Esophagus squamous epithelium (tissue), 4 donors: ENCODE results near the gene RPL6.

Source experiments
- CTCF ChIP-seq, 6 experiments: fragments of 450-650 bp in 4 of 6; fragments of 200-600 bp in 2 of 6; sonication (generic) in 2 of 6; IDR thresholded peaks; one replicate each; pipeline ENCODE4 v1.5.1; 2016 to 2019; ENCODE audit warnings: antibody characterized with exemption in 6 of 6, mild to moderate bottlenecking in 4 of 6, moderate library complexity in 4 of 6
- POLR2A ChIP-seq, 4 donors: fragments of 450-650 bp; IDR thresholded peaks; one replicate each; pipeline ENCODE4 v1.6.1; 2017; ENCODE audit warnings: antibody characterized with exemption in 4 of 4, mild to moderate bottlenecking in 4 of 4, moderate library complexity in 3 of 4

GRCh38 chr12:112418608-112419296, 9.3 kb upstream of the RPL6 start, which contains the start of gene PTPN11:
- TF ChIP-seq CTCF (IDR thresholded peaks at IDR 0.05) (peak in 5 of 6 experiments; percentile 23 to 54 (median 36)), POLR2A (IDR thresholded peaks at IDR 0.05) (peak in 3 of 4 donors; percentile 90 to 93 (median 91))
